IPS DF 4.7 (cell line): ENCODE measurements around the gene ZNRF3.
"Not testable (repeated sequence)": the region's sequence is repeated elsewhere in the genome, so short reads cannot be mapped to it uniquely, and the experiment has no call there.

Experiments used
- DNase-seq: peaks from one replicate; pipeline ENCODE4 v3.0.0-alpha.2; 2013; ENCODE audit warnings: low spot score; ENCODE audit errors: extremely low read depth

Gene ZNRF3

GRCh38 chr22:28930357-28931007 is 47.1 kb downstream of the ZNRF3 start:
- no peak for DNase-seq

- no peak for DNase-seq
These were observed 48.6 kb downstream of the ZNRF3 start for GRCh38 chr22:28931844-28932567.

GRCh38 chr22:28933321-28933720 is 49.9 kb downstream of the ZNRF3 start:
- no peak for DNase-seq

GRCh38 chr22:28934026-28934425 is 50.7 kb downstream of the ZNRF3 start:
- no peak for DNase-seq

GRCh38 chr22:28935140-28935539 is 51.8 kb downstream of the ZNRF3 start:
- no peak for DNase-seq

- no peak for DNase-seq
These were observed 52.3 kb downstream of the ZNRF3 start for GRCh38 chr22:28935713-28936112.

GRCh38 chr22:28936200-28936599 is 52.8 kb downstream of the ZNRF3 start:
- DNase-seq, result no peak

- no peak for DNase-seq
These were observed 54.0 kb downstream of the ZNRF3 start for GRCh38 chr22:28937206-28938025.

GRCh38 chr22:28938286-28938833 is 55.0 kb downstream of the ZNRF3 start:
- no peak for DNase-seq

- DNase-seq, result no peak
These were observed 56.0 kb downstream of the ZNRF3 start for GRCh38 chr22:28939394-28939793.

- no peak for DNase-seq
These were observed 56.6 kb downstream of the ZNRF3 start for GRCh38 chr22:28939932-28940331.

GRCh38 chr22:28940441-28940840 is 57.1 kb downstream of the ZNRF3 start:
- no peak for DNase-seq

- no peak for DNase-seq
These were observed 59.0 kb downstream of the ZNRF3 start for GRCh38 chr22:28942333-28942732.

- DNase-seq, result no peak
These were observed 59.6 kb downstream of the ZNRF3 start for GRCh38 chr22:28942801-28943500.

GRCh38 chr22:28943501-28943879 is 60.1 kb downstream of the ZNRF3 start:
- DNase-seq, result no peak

GRCh38 chr22:28947125-28947524 is 63.8 kb downstream of the ZNRF3 start:
- DNase-seq, result no peak

GRCh38 chr22:28948424-28948823 is 65.1 kb downstream of the ZNRF3 start:
- DNase-seq, result no peak

- not testable (repeated sequence) for DNase-seq
These were observed 65.6 kb downstream of the ZNRF3 start for GRCh38 chr22:28948860-28949551.

GRCh38 chr22:28949788-28950187 is 66.4 kb downstream of the ZNRF3 start:
- DNase-seq, result no peak

- DNase-seq, result no peak
These were observed 67.4 kb downstream of the ZNRF3 start for GRCh38 chr22:28950617-28951411.
